Activated CD4-positive, alpha-beta T cell treated with anti-CD3 and anti-CD28 coated beads for 36 hours (primary cell): ENCODE measurements around the gene KISS1. TPM values are rescaled to one million over a fixed set of nuclear protein-coding genes. Genes with fewer than 3 reads are reported as not detected.

ENCODE experiments used
- ATAC-seq: fragments of 200-7000 bp; cut with Tn5 transposase; one replicate; pipeline ENCODE4 v1.10.0; 2021; ENCODE audit warnings: mild to moderate bottlenecking, moderate library complexity
- CTCF ChIA-PET: fragments of 350-600 bp; sonication (Branson Sonifier 250); formaldehyde crosslinking; loops from one replicate; lab custom pipeline; 2021; ENCODE audit warnings: antibody characterized with exemption; lab: Charles Lee
- POLR2A ChIA-PET: fragments of 350-600 bp; sonication (Branson Sonifier 250); formaldehyde crosslinking; loops from one replicate; lab custom pipeline; 2021; ENCODE audit warnings: antibody characterized with exemption, inconsistent platforms; lab: Charles Lee
- DNase-seq: peaks from one replicate; pipeline ENCODE4 v3.0.0-alpha.2; 2020
- H3K27ac Mint-ChIP-seq: one replicate; pipeline ENCODE4 v1.8.0; 2021; ENCODE audit warnings: mixed read lengths
- H3K27me3 Mint-ChIP-seq: one replicate; pipeline ENCODE4 v1.8.0; 2021; ENCODE audit warnings: mixed read lengths
- H3K36me3 Mint-ChIP-seq: one replicate; pipeline ENCODE4 v1.8.0; 2021; ENCODE audit warnings: low read depth, mixed read lengths
- H3K4me1 Mint-ChIP-seq: one replicate; pipeline ENCODE4 v1.8.0; 2021; ENCODE audit warnings: mixed read lengths
- H3K4me3 Mint-ChIP-seq: one replicate; pipeline ENCODE4 v1.8.0; 2021; ENCODE audit warnings: mild to moderate bottlenecking, moderate library complexity, mixed read lengths
- H3K9me3 Mint-ChIP-seq: one replicate; pipeline ENCODE4 v1.8.0; 2021; ENCODE audit warnings: low read depth, mixed read lengths
- intact Hi-C, 2 experiments: fragments of 100-400 bp; cut with DNase I in 1 of 2; cut with micrococcal nuclease in 1 of 2; formaldehyde crosslinking; loops; one replicate each; pipeline versions ENCODE4 v1.14.2 to v1.15.1; 2022 to 2024; cut with DNase I, micrococcal nuclease
- total RNA-seq, 2 experiments: library from RNA; stranded (reverse); gene quantifications; one replicate each; pipeline ENCODE4 v1.2.3, GENCODE V29; 2021

Gene KISS1
- total RNA-seq, 2 experiments from 2014 or later, result not detected

- Mint-ChIP-seq H3K27ac (no peak overlapping the region), H3K36me3 (no peaks in the 10 kb centered on the region), H3K4me1 (no peaks in the 10 kb centered on the region), H3K4me3 (no peak overlapping the region), H3K27me3 (no peaks in the 10 kb centered on the region), H3K9me3 (no peaks in the 10 kb centered on the region)
- ChIA-PET POLR2A (no interaction called here), CTCF (interaction anchor here (0.6 to 2.3 kb wide), 2 partner anchors 17 to 97 kb away, joined by 3 to 7 read pairs; no protein-coding TSS in a partner anchor)
- DNase-seq (no peak), ATAC-seq (no peak)
- intact Hi-C loops, result no loop called here
Observed at GRCh38 chr1:204146309-204146708, 50.0 kb downstream of the KISS1 start.

DNA sequence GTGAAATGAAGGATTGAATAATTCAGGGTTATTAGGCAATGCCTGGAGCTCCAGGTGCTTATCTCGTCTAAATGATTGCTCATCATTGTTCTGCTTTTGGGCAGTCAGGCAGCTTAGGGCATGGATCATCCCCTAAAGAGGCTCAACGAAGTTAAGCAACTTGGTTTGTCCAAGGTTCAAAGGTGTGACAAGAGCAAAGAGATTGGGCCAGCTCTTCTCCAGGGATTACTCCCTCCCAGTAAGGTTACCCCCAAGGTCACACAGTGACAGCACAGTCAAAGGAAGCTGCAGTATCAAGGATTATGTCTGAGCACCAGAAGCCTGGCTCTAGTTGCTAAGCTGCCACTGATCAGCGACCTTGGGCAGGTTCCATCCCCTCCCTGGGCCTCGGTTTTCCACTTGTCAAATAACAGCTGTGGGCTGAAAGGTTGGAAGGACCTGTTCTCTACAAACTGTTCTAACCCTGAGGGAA is 51.2 kb downstream of the KISS1 start:
- no peak overlapping the region for H3K27ac Mint-ChIP-seq
- DNase-seq (no peak), ATAC-seq (no peak)
- no peaks in the 10 kb centered on the region for H3K9me3 Mint-ChIP-seq
- intact Hi-C loops, result no loop called here
- no peak overlapping the region for H3K4me3 Mint-ChIP-seq
- no peaks in the 10 kb centered on the region for H3K27me3 Mint-ChIP-seq
- POLR2A ChIA-PET, result no interaction called here
- no peaks in the 10 kb centered on the region for H3K36me3 Mint-ChIP-seq
- CTCF ChIA-PET, result interaction anchor here (0.6 to 2.3 kb wide), 2 partner anchors 16 to 647 kb away, joined by 4 to 7 read pairs; no protein-coding TSS in a partner anchor
- no peaks in the 10 kb centered on the region for H3K4me1 Mint-ChIP-seq

DNA sequence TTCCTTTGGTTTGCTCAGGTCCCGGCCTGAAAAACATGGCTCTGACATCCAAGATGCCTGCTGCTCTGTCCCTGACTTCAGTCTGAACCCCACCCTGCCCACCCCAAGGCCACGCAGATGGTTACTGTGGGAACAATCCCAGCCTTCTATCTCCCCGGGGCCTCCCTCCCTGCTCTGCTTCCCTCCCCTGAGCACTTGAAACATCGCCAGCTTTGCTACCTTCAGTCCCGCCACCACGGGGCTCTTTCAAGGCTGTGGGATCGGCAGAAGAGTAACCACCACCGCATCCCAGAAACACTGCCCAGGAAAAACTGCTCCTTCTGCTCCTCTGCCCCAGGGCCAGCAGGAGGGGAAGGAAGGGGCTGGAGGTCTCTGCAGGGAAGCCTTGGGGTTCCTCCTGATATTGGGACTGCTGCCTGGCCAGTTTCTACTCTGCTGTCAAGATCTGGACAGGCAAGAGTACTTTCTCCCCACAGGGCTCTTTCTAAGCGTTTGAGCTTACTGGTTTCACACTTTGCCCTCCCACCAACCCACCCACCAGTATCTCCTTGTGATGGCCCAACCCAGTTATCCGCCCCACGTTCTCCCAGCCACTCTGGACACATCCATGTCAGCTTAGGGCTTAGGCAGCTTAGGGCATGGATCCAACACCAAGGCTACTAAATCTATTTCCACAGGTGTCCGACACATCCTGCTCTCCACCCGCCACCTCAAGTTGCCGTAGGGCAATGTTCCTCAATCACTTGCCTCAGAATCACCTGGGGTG is 52.8 kb downstream of the KISS1 start:
- H3K4me1 Mint-ChIP-seq, result no peaks in the 10 kb centered on the region
- DNase-seq, result no peak
- H3K27ac Mint-ChIP-seq, result no peak overlapping the region
- intact Hi-C loops, result no loop called here
- H3K36me3 Mint-ChIP-seq, result no peaks in the 10 kb centered on the region
- H3K27me3 Mint-ChIP-seq, result no peaks in the 10 kb centered on the region
- CTCF ChIA-PET, result interaction anchor here (0.8 kb wide), 1 partner anchor 21 kb away, joined by 3 read pairs; no protein-coding TSS in a partner anchor
- no peak for ATAC-seq
- no peaks in the 10 kb centered on the region for H3K9me3 Mint-ChIP-seq
- no peak overlapping the region for H3K4me3 Mint-ChIP-seq
- POLR2A ChIA-PET, result no interaction called here

DNA sequence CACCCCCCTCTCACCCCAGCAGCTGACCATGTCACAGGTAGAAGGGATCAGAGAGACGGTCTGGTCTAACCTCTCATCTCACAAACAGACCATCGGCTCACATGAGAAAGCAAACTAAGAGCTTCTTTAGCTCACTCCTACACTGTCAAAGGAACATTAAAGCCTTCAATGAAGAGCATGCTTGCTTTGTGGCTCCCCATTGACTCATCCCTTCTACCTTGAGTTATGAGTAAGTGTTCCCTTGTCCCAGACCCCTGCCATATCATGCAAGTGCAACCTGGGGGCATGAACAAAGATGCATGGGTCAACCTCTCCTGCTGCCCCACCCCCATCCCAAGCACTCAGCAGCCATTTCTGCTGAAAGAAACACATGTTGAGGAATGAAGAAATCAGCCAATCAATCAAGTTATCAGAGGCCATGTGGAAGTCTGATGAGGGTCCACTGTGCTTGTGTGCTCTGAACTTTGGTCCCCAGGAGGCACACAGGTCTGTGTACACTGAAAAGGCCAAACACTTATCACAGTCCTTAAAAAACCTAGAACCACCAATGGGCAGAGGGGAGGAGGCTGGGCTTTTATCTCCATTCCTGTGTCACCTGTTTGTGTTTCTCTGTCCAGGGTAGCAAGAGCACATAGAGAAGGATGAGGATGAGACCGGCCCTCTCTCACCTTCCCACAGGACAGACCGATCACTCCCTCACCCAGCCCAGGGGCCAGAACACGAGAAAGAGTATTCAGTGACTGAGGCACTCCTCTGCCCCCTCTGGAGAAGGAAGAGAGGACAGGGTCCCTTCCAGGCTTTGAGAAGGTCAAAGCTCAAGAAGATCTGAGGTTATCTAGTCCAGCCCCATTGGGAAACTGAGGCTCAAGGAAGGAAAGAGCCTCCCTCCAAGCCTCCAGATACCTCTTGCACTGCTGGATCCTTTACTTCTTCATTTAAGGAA is 54.0 kb downstream of the KISS1 start:
- CTCF ChIA-PET, result interaction anchor here (0.6 to 1.4 kb wide), 5 partner anchors 14 to 256 kb away, joined by 3 to 10 read pairs (median 3); no protein-coding TSS in a partner anchor
- Mint-ChIP-seq H3K4me3 (no peak overlapping the region), H3K27ac (no peak overlapping the region), H3K27me3 (no peaks in the 10 kb centered on the region), H3K9me3 (no peaks in the 10 kb centered on the region), H3K4me1 (no peaks in the 10 kb centered on the region), H3K36me3 (no peaks in the 10 kb centered on the region)
- intact Hi-C loops, result no loop called here
- ATAC-seq (peak; percentile 66), DNase-seq (no peak)
- POLR2A ChIA-PET, result no interaction called here

- CTCF ChIA-PET, result interaction anchor here (0.7 to 1.4 kb wide), 4 partner anchors 13 to 258 kb away, joined by 3 to 10 read pairs (median 4); no protein-coding TSS in a partner anchor
- no peak for DNase-seq
- no peaks in the 10 kb centered on the region for H3K27me3 Mint-ChIP-seq
Observed at GRCh38 chr1:204141131-204141530, 55.2 kb downstream of the KISS1 start.

More at GRCh38 chr1:204141131-204141530, 55.2 kb downstream of the KISS1 start:
- no peaks in the 10 kb centered on the region for H3K9me3 Mint-ChIP-seq
- H3K4me1 Mint-ChIP-seq, result no peaks in the 10 kb centered on the region
- intact Hi-C loops, result no loop called here
- no peak overlapping the region for H3K4me3 Mint-ChIP-seq
- POLR2A ChIA-PET, result no interaction called here
- H3K27ac Mint-ChIP-seq, result no peak overlapping the region
- no peaks in the 10 kb centered on the region for H3K36me3 Mint-ChIP-seq
- no peak for ATAC-seq

Other genes with a start within 250 kb of the KISS1 start
- 1 to 10 TPM in 1 of 2 experiments, under 1 TPM in 1; 0.73 to 1.1 TPM for gene SOX13, start 123.4 kb downstream of the KISS1 start, total RNA-seq
- gene ETNK2, start 44.4 kb downstream of the KISS1 start, total RNA-seq, result under 1 TPM; 0.77 to 0.82 TPM
- gene REN, start 30.2 kb downstream of the KISS1 start, total RNA-seq, result not detected
- gene GOLT1A, start 17.5 kb upstream of the KISS1 start, total RNA-seq, result under 1 TPM; 0.21 to 0.69 TPM
- under 1 TPM; 0.86 to 0.87 TPM for gene PLEKHA6, start 163.4 kb upstream of the KISS1 start, total RNA-seq
- gene PPP1R15B, start 215.3 kb upstream of the KISS1 start, total RNA-seq, result 10 to 100 TPM; 55.9 to 57.6 TPM